Vagina (tissue), 2 donors: ENCODE data around the gene RBFOX1. TPM values are rescaled to one million over a fixed set of nuclear protein-coding genes. Genes with fewer than 3 reads are reported as not detected.

Experiments used
- DNase-seq, 2 donors: peaks; one replicate each; pipeline ENCODE4 v3.0.0-alpha.2; 2017; ENCODE audit errors: extremely low spot score in 2 of 2
- H3K27ac ChIP-seq: fragments of 200-600 bp; sonication (generic); one replicate; pipeline ENCODE4 v1.5.1; 2019
- H3K27me3 ChIP-seq: fragments of 200-600 bp; sonication (generic); one replicate; pipeline ENCODE4 v1.5.1; 2019
- H3K36me3 ChIP-seq, 2 donors: fragments of 200-600 bp; sonication (generic); one replicate each; pipeline ENCODE4 v1.5.1; 2017 to 2019
- H3K4me1 ChIP-seq: fragments of 200-600 bp; sonication (generic); one replicate; pipeline ENCODE4 v1.5.1; 2019
- H3K4me3 ChIP-seq, 2 donors: fragments of 200-600 bp; sonication (generic); 1 replicate in 1 of 2; 2 replicates in 1 of 2; pipeline ENCODE4 v1.5.1; 2016 to 2019
- H3K9me3 ChIP-seq: fragments of 200-600 bp; sonication (generic); one replicate; pipeline ENCODE4 v1.5.1; 2019
- CTCF ChIP-seq, 3 experiments: fragments of 450-650 bp in 2 of 3; fragments of 200-600 bp in 1 of 3; sonication (generic) in 1 of 3; IDR thresholded peaks; one replicate each; pipeline ENCODE4 v1.5.1; 2017 to 2019; ENCODE audit warnings: antibody characterized with exemption in 3 of 3, mild to moderate bottlenecking in 2 of 3, moderate library complexity in 2 of 3
- POLR2A ChIP-seq, 2 donors: fragments of 450-650 bp; IDR thresholded peaks; one replicate each; pipeline ENCODE4 v1.6.1; 2017; ENCODE audit warnings: antibody characterized with exemption in 2 of 2, mild to moderate bottlenecking in 2 of 2, moderate library complexity in 2 of 2
- POLR2AphosphoS5 ChIP-seq, 2 donors: sonication (generic); formaldehyde crosslinking; IDR thresholded peaks; one replicate each; pipeline ENCODE4 v1.9.0; 2017; ENCODE audit warnings: antibody characterized with exemption in 2 of 2, mild to moderate bottlenecking in 2 of 2, low read depth in 1 of 2; ENCODE audit not compliant: insufficient read depth in 1 of 2
- intact Hi-C: fragments of 100-400 bp; cut with DNase I; formaldehyde crosslinking; loops from one replicate; pipeline ENCODE4 v1.15.1; 2023
- total RNA-seq: library from RNA; depleted of rRNA; stranded (reverse); fragments of >200 nt; gene quantifications from one replicate; pipeline ENCODE4 v1.2.3, GENCODE V29; 2016

The RBFOX1 gene
- total RNA-seq, 1 donor from 2014 or later = 6.6 TPM

DNA sequence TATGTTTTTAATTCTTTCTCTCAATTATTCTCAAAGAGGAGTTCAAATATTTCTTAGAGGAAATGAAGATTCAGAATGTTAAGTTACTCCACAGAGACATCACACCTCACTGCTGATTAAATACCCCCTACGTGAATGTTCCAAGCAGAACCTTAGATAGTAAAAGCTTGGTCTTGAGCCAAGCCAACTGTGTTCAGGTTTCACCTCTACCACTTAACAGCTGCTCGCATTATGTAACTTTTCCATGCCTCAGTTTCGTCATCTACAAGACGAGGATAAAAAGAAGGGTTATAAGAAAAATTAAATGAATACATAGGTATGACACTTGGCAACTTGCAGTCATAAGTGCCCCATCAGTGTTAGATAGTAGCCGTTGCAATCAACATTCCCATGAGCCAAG, 356.2 kb downstream of the RBFOX1 start:
- DNase-seq = no peak
- intact Hi-C loops = no loop called here

GRCh38 chr16:7689234-7689633, 356.6 kb downstream of the RBFOX1 start:
- Histone ChIP-seq H3K4me1 (no peaks in the 10 kb centered on the region), H3K9me3 (no peaks in the 10 kb centered on the region), H3K36me3 (no peaks in the 10 kb centered on the region), H3K4me3 (no peak overlapping the region), H3K27ac (no peak overlapping the region), H3K27me3 (no peaks in the 10 kb centered on the region)
- TF ChIP-seq POLR2A (IDR thresholded peaks at IDR 0.05) (no peak), CTCF (IDR thresholded peaks at IDR 0.05) (no peak), POLR2AphosphoS5 (IDR thresholded peaks at IDR 0.05; ENCODE audit: insufficient read depth in 1 of 2, low read depth in 1 of 2) (no peak)
- DNase-seq = no peak
- intact Hi-C loops = no loop called here

More for the DNA sequence above, 356.2 kb downstream of the RBFOX1 start:
- Histone ChIP-seq H3K4me1 (no peaks in the 10 kb centered on the region), H3K4me3 (no peak overlapping the region), H3K27ac (no peak overlapping the region), H3K36me3 (no peaks in the 10 kb centered on the region), H3K27me3 (no peaks in the 10 kb centered on the region), H3K9me3 (no peaks in the 10 kb centered on the region)
- TF ChIP-seq CTCF (IDR thresholded peaks at IDR 0.05) (no peak), POLR2AphosphoS5 (IDR thresholded peaks at IDR 0.05; ENCODE audit: insufficient read depth in 1 of 2, low read depth in 1 of 2) (no peak), POLR2A (IDR thresholded peaks at IDR 0.05) (no peak)

DNA sequence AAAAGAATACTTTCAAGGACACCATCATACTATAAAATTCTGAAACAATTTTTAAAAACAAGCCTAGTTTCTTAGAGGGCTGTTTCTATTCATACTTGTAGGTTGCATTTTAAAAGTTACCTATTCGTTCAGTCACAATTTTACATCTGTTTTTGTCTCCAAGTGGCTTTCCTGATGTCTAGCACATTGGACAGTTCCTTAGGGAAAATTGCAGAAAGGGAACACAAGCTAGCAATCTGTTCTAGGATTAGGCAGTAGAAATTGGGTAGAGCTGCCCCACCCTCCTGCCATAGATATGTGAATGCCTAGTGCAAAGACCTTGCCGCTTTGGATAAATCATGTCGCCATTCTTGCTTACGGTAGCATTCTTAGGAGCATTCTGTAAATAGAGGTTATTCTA, 358.9 kb downstream of the RBFOX1 start:
- Histone ChIP-seq H3K27ac (no peak overlapping the region), H3K27me3 (no peaks in the 10 kb centered on the region), H3K36me3 (no peaks in the 10 kb centered on the region), H3K4me3 (no peak overlapping the region), H3K4me1 (no peaks in the 10 kb centered on the region), H3K9me3 (no peaks in the 10 kb centered on the region)
- no peak for DNase-seq
- intact Hi-C loops = no loop called here
- TF ChIP-seq POLR2A (IDR thresholded peaks at IDR 0.05) (no peak), CTCF (IDR thresholded peaks at IDR 0.05) (no peak), POLR2AphosphoS5 (IDR thresholded peaks at IDR 0.05; ENCODE audit: insufficient read depth in 1 of 2, low read depth in 1 of 2) (no peak)

- Histone ChIP-seq H3K27ac (no peak overlapping the region), H3K27me3 (no peaks in the 10 kb centered on the region), H3K36me3 (no peaks in the 10 kb centered on the region), H3K9me3 (no peaks in the 10 kb centered on the region), H3K4me1 (no peaks in the 10 kb centered on the region), H3K4me3 (no peak overlapping the region)
- no peak for DNase-seq
- intact Hi-C loops = no loop called here
- TF ChIP-seq POLR2AphosphoS5 (IDR thresholded peaks at IDR 0.05; ENCODE audit: insufficient read depth in 1 of 2, low read depth in 1 of 2) (no peak), POLR2A (IDR thresholded peaks at IDR 0.05) (no peak), CTCF (IDR thresholded peaks at IDR 0.05) (no peak)
Observed at GRCh38 chr16:7703672-7704071, 371.0 kb downstream of the RBFOX1 start.

GRCh38 chr16:7705885-7706284, 373.2 kb downstream of the RBFOX1 start:
- Histone ChIP-seq H3K4me1 (no peaks in the 10 kb centered on the region), H3K27me3 (no peaks in the 10 kb centered on the region)

More at GRCh38 chr16:7705885-7706284, 373.2 kb downstream of the RBFOX1 start:
- DNase-seq = no peak
- no peak overlapping the region for H3K4me3 ChIP-seq
- no peaks in the 10 kb centered on the region for H3K36me3 ChIP-seq
- H3K9me3 ChIP-seq = no peaks in the 10 kb centered on the region
- TF ChIP-seq POLR2A (IDR thresholded peaks at IDR 0.05) (no peak), POLR2AphosphoS5 (IDR thresholded peaks at IDR 0.05; ENCODE audit: insufficient read depth in 1 of 2, low read depth in 1 of 2) (no peak), CTCF (IDR thresholded peaks at IDR 0.05) (no peak)
- H3K27ac ChIP-seq = no peak overlapping the region
- intact Hi-C loops = no loop called here
